AG09319 (cell line): ENCODE data around the gene CCDC106.

ENCODE experiments used
- DNase-seq: peaks from one replicate; pipeline ENCODE4 v3.0.0-alpha.2; 2010; ENCODE audit warnings: low read depth; ENCODE audit errors: extremely low read depth
- TF ChIP-seq, protein P1 (sequence below): IDR thresholded peaks from 2 replicates; pipeline ENCODE4 v1.5.1; 2011; ENCODE audit warnings: low read depth, mild to moderate bottlenecking, inconsistent platforms, low read length, moderate library complexity

The CCDC106 gene

DNA sequence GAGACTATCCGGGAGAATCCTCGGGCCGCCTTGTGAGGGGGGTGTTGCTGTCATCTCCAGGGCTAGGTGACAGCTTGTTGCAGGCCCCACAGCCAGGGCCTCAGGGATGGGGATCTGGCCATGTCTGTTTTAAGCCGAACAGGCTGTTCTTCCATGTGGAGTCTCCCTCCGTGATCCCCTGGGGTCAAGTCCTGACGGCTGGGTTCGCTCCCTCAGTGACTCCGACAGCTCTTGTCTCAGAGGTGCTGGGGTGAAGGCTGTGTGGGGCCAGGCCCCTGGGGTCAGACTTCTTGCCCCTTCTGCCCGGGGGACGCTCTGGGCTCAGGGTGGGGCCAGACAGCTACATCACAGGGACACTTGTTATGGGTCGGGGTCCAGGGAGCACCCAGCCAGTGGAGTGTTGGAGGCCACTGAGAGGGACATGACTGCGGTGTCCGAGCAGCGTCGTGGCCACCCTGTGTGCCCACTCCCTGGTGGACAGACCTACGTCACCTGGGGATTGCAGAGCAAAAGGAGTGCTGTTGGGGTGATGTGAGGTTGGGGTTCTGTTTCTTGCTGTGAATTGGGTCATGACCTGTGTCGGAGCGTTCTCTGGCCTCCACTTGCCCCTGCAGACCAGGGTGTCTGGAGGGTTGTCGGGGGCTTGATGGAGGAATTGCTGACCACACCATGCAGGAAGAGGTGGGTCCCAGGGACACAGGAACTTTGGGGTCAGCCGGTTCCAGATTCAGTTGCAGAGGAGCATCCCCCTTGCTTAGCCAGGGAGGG lies 48.5 kb downstream of the CCDC106 start:
- no peak for DNase-seq
- TF ChIP-seq, protein P1, sequence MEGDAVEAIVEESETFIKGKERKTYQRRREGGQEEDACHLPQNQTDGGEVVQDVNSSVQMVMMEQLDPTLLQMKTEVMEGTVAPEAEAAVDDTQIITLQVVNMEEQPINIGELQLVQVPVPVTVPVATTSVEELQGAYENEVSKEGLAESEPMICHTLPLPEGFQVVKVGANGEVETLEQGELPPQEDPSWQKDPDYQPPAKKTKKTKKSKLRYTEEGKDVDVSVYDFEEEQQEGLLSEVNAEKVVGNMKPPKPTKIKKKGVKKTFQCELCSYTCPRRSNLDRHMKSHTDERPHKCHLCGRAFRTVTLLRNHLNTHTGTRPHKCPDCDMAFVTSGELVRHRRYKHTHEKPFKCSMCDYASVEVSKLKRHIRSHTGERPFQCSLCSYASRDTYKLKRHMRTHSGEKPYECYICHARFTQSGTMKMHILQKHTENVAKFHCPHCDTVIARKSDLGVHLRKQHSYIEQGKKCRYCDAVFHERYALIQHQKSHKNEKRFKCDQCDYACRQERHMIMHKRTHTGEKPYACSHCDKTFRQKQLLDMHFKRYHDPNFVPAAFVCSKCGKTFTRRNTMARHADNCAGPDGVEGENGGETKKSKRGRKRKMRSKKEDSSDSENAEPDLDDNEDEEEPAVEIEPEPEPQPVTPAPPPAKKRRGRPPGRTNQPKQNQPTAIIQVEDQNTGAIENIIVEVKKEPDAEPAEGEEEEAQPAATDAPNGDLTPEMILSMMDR, result no peak

DNA sequence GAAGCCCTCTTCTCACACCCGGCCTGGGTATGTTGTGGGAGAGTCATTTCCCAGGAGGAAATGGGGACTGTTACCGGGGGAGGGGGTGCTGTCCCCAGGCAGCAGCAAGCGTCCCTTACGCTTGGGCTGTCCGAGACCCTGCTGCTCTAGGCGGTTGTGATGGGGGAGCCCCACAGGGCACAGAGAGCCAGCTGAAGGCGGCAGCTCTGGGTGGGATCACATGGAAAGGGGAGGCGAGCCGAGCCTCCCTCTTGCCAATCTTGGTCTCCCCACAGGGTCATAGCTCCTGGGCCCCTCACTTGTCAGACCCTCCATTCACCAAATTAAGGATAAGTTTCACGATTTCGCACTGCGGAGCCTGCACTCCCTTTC lies 49.0 kb downstream of the CCDC106 start:
- DNase-seq, result no peak
- TF ChIP-seq, protein P1, result no peak

DNA sequence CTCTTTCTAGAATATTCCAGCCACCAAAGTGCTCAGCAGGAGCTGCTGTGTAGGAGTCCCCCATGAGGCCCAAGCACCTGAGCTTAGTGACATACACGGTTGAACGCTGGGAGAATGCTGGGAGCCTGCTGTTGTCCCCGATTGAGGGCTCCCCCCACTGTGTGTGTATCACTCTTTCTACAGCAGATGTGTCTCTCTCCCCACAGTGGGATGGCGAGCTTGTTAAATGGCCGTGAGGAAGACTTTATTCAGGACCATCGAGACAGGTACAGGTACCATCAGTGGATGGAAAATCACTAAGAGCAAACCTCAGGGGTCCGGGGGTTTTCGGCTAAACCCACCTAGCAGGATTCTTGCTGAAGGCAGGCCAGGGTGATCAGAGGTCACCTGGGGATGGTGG lies 49.7 kb downstream of the CCDC106 start:
- DNase-seq, result no peak
- TF ChIP-seq, protein P1, result no peak

DNA sequence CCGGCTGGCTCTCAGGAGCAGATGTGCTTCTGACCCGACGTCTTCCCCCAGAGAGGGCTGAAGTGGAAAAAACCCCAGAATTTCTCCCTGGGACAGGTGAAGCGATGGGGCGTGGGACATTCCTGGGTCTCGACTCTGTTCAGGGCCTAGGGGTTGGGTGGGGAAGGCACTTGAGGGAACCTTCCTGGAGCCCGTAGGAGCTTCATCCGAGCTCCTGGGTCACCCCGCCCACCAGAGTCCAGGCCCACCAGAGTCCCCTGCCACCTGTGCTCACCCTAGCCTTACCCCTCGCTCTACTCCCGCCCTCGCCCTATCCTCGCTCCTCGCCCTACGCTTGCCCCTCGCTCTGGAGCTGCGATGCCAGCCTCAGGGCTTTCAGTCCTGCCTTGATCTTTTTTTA lies 50.2 kb downstream of the CCDC106 start:
- TF ChIP-seq, protein P1, result no peak
- no peak for DNase-seq

DNA sequence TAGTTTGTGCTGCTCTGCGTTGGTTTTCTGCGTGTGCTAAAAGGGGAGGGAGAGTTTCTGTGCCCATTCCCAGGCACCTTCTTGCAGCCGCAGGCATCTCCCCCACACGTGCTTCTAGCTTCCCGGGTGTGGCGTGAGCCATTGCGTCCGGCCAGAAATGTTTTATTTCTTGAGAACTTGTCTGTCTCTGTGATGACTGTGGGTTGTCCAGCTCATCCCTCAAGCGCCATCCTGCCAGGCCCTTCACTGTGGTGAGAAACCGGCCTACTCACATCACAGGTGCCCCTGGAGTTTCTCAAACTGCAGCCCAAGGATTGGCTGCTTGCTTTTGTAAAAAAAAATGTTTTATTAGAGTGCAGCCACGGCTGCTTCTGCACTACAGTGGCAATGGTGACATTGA lies 51.2 kb downstream of the CCDC106 start:
- no peak for DNase-seq
- TF ChIP-seq, protein P1, result no peak

DNA sequence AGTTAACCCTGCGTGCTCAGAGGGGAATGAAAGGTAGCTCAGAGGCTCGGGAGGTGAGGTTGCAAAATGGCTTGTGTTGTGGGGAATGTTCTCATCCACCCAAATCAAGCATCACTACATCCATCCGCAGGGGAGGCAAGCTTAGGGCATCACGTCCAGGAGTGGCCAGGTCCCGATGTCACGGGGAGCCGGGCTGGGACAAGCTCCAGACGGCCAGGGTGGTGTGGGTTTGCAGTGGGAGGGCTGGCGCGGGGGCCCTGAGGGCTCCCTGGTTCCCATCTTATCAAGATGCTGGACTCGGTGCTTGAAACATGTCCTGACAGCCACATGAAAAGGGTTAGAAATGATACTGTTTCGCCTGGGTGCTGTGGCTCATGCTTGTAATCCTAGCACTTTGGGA lies 52.8 kb downstream of the CCDC106 start:
- no peak for DNase-seq
- TF ChIP-seq, protein P1, result no peak

DNA sequence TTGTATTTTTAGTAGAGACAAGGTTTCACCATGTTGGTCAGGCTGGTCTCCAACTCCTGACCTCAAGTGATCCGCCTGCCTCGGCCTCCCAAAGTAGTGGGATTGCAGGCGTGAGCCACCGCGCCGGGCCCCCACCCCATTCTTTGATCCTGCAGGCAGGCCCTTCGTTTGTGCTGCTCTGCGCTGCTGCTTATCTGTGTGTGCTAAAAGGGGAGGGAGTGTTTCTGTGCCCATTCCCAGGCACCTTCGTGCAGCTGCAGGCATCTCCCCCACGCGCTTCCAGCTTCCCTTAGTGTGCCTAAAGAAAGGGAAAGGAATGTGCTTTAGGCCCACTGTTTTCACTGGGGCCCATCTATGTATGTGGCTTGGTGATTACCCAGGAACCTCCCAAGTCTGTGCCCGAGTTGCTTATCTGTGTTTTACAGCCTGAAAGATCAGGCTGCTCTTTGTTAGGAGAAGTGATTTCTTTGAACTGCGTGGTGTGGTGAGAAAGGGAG lies 54.2 kb downstream of the CCDC106 start:
- no peak for DNase-seq
- TF ChIP-seq, protein P1, result no peak
